ENCODE data around the gene DPEP1. TPM values are rescaled to one million over a fixed set of nuclear protein-coding genes. Genes with fewer than 3 reads are reported as not detected.

Gene DPEP1
- polyA plus RNA-seq, 4 donors = 125 to 375 (median 342) TPM

GRCh38 chr16:89678258-89678657 is 64.8 kb downstream of the DPEP1 start:
- H3K36me3 ChIP-seq (ENCODE audit: control insufficient read depth in 3 of 3, insufficient read depth in 2 of 3, low read depth in 1 of 3, low read length in 3 of 3) = no peaks in the 10 kb centered on the region
- no peak for DNase-seq
- no peak overlapping the region for H3K4me3 ChIP-seq (ENCODE audit: low read depth in 1 of 3, low read length in 3 of 3)
- peaks cover 0 to 10% of the 10 kb centered on the region in 2 donors for H3K9me3 ChIP-seq (ENCODE audit: control insufficient read depth in 2 of 2, insufficient read depth in 1 of 2, low read depth in 1 of 2, low read length in 1 of 2)
- WGBS, 3 donors = 92 to 96% (median 96%) methylated on average over 2 of the region's 2 CpGs
- H3K27ac ChIP-seq (ENCODE audit: low read depth in 1 of 3, low read length in 2 of 3) = no peak overlapping the region
- no peaks in the 10 kb centered on the region for H3K4me1 ChIP-seq (ENCODE audit: control insufficient read depth in 3 of 3, insufficient read depth in 2 of 3, low read depth in 1 of 3, low read length in 2 of 3)
- no peaks in the 10 kb centered on the region for H3K27me3 ChIP-seq (ENCODE audit: control insufficient read depth in 3 of 3, insufficient read depth in 3 of 3, low read length in 3 of 3)
- no peak for FAIRE-seq

- Histone ChIP-seq H3K4me3 (ENCODE audit: low read depth in 1 of 3, low read length in 3 of 3) (peak overlapping the region in 1 of 3 donors; percentile 80), H3K36me3 (ENCODE audit: control insufficient read depth in 3 of 3, insufficient read depth in 2 of 3, low read depth in 1 of 3, low read length in 3 of 3) (peaks cover 0 to 42% (median 3%) of the 10 kb centered on the region in 3 donors), H3K9me3 (ENCODE audit: control insufficient read depth in 2 of 2, insufficient read depth in 1 of 2, low read depth in 1 of 2, low read length in 1 of 2) (peaks cover 0 to 15% of the 10 kb centered on the region in 2 donors), H3K4me1 (ENCODE audit: control insufficient read depth in 3 of 3, insufficient read depth in 2 of 3, low read depth in 1 of 3, low read length in 2 of 3) (peaks cover 5 to 21% (median 5%) of the 10 kb centered on the region in 3 donors), H3K27me3 (ENCODE audit: control insufficient read depth in 3 of 3, insufficient read depth in 3 of 3, low read length in 3 of 3) (no peaks in the 10 kb centered on the region), H3K27ac (ENCODE audit: low read depth in 1 of 3, low read length in 2 of 3) (no peak overlapping the region)
- 50 to 97% (median 85%) methylated on average over 1 of the region's 1 CpG for WGBS, 3 donors
- no peak for DNase-seq
- FAIRE-seq = no peak
These were observed 72.5 kb downstream of the DPEP1 start for GRCh38 chr16:89685916-89686315.

GRCh38 chr16:89686520-89687091 is 73.2 kb downstream of the DPEP1 start, which contains the start of gene CDK10:
Gene CDK10, plus strand, starts transcription at chr16:89686689. Its CDS starts 22 bp downstream, at chr16:89686711.
- Histone ChIP-seq H3K4me3 (ENCODE audit: low read depth in 1 of 3, low read length in 3 of 3) (peak within 1 kb of the TSS; percentile 80 to 91 (median 80)), H3K27ac (ENCODE audit: low read depth in 1 of 3, low read length in 2 of 3) (peak within 1 kb of the TSS; percentile 88 to 93 (median 93)), H3K36me3 (ENCODE audit: control insufficient read depth in 3 of 3, insufficient read depth in 2 of 3, low read depth in 1 of 3, low read length in 3 of 3) (peaks cover 0 to 48% (median 3%) of the 10 kb centered on the region in 3 donors), H3K4me1 (ENCODE audit: control insufficient read depth in 3 of 3, insufficient read depth in 2 of 3, low read depth in 1 of 3, low read length in 2 of 3) (peaks cover 5 to 21% (median 5%) of the 10 kb centered on the region in 3 donors), H3K27me3 (ENCODE audit: control insufficient read depth in 3 of 3, insufficient read depth in 3 of 3, low read length in 3 of 3) (no peaks in the 10 kb centered on the region), H3K9me3 (ENCODE audit: control insufficient read depth in 2 of 2, insufficient read depth in 1 of 2, low read depth in 1 of 2, low read length in 1 of 2) (peaks cover 0 to 15% of the 10 kb centered on the region in 2 donors)
- 0% methylated on average over 49 to 67 of the region's 67 CpGs for WGBS, 3 donors
- DNase-seq = peak; percentile 92 to 98
- no peak for FAIRE-seq

- DNase-seq (peak; percentile 97), FAIRE-seq (no peak)
- WGBS, 3 donors = 5 to 11% (median 9%) methylated on average over 40 to 42 of the region's 42 CpGs
- peaks cover 4 to 55% (median 6%) of the 10 kb centered on the region in 3 donors for H3K36me3 ChIP-seq (ENCODE audit: control insufficient read depth in 3 of 3, insufficient read depth in 2 of 3, low read depth in 1 of 3, low read length in 3 of 3)
- H3K27ac ChIP-seq (ENCODE audit: low read depth in 1 of 3, low read length in 2 of 3) = peak overlapping the region; percentile 88 to 93 (median 93)
- peaks cover 5 to 21% (median 5%) of the 10 kb centered on the region in 3 donors for H3K4me1 ChIP-seq (ENCODE audit: control insufficient read depth in 3 of 3, insufficient read depth in 2 of 3, low read depth in 1 of 3, low read length in 2 of 3)
- H3K4me3 ChIP-seq (ENCODE audit: low read depth in 1 of 3, low read length in 3 of 3) = peak overlapping the region; percentile 80 to 91 (median 80)
- H3K27me3 ChIP-seq (ENCODE audit: control insufficient read depth in 3 of 3, insufficient read depth in 3 of 3, low read length in 3 of 3) = no peaks in the 10 kb centered on the region
- H3K9me3 ChIP-seq (ENCODE audit: control insufficient read depth in 2 of 2, insufficient read depth in 1 of 2, low read depth in 1 of 2, low read length in 1 of 2) = peaks cover 0 to 15% of the 10 kb centered on the region in 2 donors
These were observed 73.9 kb downstream of the DPEP1 start for GRCh38 chr16:89687092-89687940.

Other genes starting within 250 kb of the DPEP1 start
- gene ANKRD11, start 123.1 kb upstream of the DPEP1 start, polyA plus RNA-seq = 10 to 100 TPM; 48.4 to 86.7 (median 65.5) TPM
- 100 to 1,000 TPM in 3 of 4 donors, 10 to 100 TPM in 1; 89.1 to 245 (median 179) TPM for gene SPG7, start 105.2 kb upstream of the DPEP1 start, polyA plus RNA-seq
- 1,000 to 10,000 TPM; 3,166 to 8,355 (median 5,738) TPM for gene RPL13, start 53.0 kb upstream of the DPEP1 start, polyA plus RNA-seq
- gene CPNE7, start 37.9 kb upstream of the DPEP1 start, polyA plus RNA-seq = 10 to 100 TPM in 2 of 4 donors, 1 to 10 TPM in 1, under 1 TPM in 1; 0.22 to 20.3 (median 7.9) TPM
- gene CHMP1A, start 44.1 kb downstream of the DPEP1 start, polyA plus RNA-seq = 100 to 1,000 TPM in 2 of 4 donors, 10 to 100 TPM in 2; 78.6 to 202 (median 138) TPM
- gene SPATA33, start 44.2 kb downstream of the DPEP1 start, polyA plus RNA-seq = 10 to 100 TPM in 1 of 4 donors, 1 to 10 TPM in 3; 6.5 to 17.0 (median 8.1) TPM
- gene CDK10, start 73.0 kb downstream of the DPEP1 start, polyA plus RNA-seq = 100 to 1,000 TPM; 100 to 239 (median 167) TPM
- gene SPATA2L, start 88.1 kb downstream of the DPEP1 start, polyA plus RNA-seq = 10 to 100 TPM in 3 of 4 donors, 1 to 10 TPM in 1; 9.2 to 42.7 (median 24.9) TPM
- gene VPS9D1, start 107.3 kb downstream of the DPEP1 start, polyA plus RNA-seq = 10 to 100 TPM; 12.3 to 48.5 (median 28.8) TPM
- 10 to 100 TPM; 19.3 to 37.1 (median 28.2) TPM for gene ZNF276, start 107.9 kb downstream of the DPEP1 start, polyA plus RNA-seq
- gene FANCA, start 203.0 kb downstream of the DPEP1 start, polyA plus RNA-seq = 10 to 100 TPM in 2 of 4 donors, 1 to 10 TPM in 2; 3.0 to 24.6 (median 15.5) TPM
- gene SPIRE2, start 214.8 kb downstream of the DPEP1 start, polyA plus RNA-seq = 10 to 100 TPM; 19.6 to 61.5 (median 44.9) TPM